GM12873 (cell line): Measurements from ENCODE around the gene PELO.

Source experiments
- TF ChIP-seq, protein P1 (sequence below): IDR thresholded peaks from 2 replicates; pipeline ENCODE4 v1.5.1; 2012; ENCODE audit warnings: low read depth, mild to moderate bottlenecking, moderate library complexity, low read length, control low read depth; ENCODE audit not compliant: insufficient read depth; ENCODE audit errors: missing control alignments

The PELO gene

GRCh38 chr5:52807723-52808122 lies 20.0 kb downstream of the PELO start:
- TF ChIP-seq, protein P1, sequence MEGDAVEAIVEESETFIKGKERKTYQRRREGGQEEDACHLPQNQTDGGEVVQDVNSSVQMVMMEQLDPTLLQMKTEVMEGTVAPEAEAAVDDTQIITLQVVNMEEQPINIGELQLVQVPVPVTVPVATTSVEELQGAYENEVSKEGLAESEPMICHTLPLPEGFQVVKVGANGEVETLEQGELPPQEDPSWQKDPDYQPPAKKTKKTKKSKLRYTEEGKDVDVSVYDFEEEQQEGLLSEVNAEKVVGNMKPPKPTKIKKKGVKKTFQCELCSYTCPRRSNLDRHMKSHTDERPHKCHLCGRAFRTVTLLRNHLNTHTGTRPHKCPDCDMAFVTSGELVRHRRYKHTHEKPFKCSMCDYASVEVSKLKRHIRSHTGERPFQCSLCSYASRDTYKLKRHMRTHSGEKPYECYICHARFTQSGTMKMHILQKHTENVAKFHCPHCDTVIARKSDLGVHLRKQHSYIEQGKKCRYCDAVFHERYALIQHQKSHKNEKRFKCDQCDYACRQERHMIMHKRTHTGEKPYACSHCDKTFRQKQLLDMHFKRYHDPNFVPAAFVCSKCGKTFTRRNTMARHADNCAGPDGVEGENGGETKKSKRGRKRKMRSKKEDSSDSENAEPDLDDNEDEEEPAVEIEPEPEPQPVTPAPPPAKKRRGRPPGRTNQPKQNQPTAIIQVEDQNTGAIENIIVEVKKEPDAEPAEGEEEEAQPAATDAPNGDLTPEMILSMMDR = no peak

GRCh38 chr5:52808316-52808901 lies 20.7 kb downstream of the PELO start:
- TF ChIP-seq, protein P1 = no peak

GRCh38 chr5:52809884-52810283 lies 22.2 kb downstream of the PELO start:
- TF ChIP-seq, protein P1 = no peak

DNA sequence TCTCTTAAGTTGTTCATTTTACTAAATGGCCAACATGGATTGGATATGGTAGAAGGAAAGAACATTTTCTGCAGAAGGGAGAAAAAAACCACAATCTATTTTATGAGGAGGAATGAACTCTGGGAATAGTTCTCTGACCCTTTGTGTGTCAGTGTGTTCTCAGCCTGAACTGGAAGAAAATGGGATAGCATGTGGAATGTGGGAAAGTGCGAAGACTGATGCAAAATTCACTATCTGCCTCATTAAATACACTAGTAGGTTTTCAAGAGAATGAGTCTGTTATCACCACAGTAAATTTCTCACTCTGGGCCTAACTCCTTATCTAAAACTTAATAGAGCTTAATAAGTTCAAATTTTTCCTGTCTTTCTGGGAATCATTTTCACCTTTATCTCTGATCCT lies 22.7 kb downstream of the PELO start:
- TF ChIP-seq, protein P1 = no peak

GRCh38 chr5:52811067-52811749 lies 23.5 kb downstream of the PELO start:
- TF ChIP-seq, protein P1 = no peak

- TF ChIP-seq, protein P1 = no peak
These were observed 26.8 kb downstream of the PELO start for GRCh38 chr5:52814352-52815148.

DNA sequence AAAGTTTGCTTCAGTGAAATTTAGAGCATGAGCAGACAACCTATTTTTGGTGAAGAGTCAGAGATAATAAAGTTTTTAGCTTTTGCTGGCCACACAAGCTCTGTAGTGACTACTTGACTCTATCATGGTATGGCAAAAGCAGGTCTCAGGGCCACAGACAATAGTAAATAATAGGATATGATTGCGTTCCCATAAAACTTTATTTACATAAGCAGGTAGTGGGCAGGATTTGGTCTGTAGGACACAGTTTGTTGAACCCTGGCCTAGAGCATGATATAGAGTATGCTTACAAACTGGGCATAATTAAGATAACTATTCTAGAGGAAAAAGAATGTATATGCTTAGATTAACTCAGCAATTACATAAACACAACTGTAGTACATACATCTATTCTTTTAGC lies 30.1 kb downstream of the PELO start:
- TF ChIP-seq, protein P1 = no peak
